Fibroblast of pulmonary artery (primary cell): Measurements from ENCODE around the gene CTNNA2.

Experiments
- DNase-seq: peaks from one replicate; pipeline ENCODE4 v3.0.0-alpha.2; 2010; ENCODE audit warnings: low read depth
- H3K4me3 ChIP-seq: replicated peaks from 2 replicates; pipeline ENCODE4 v1.5.1; 2011; ENCODE audit warnings: low read depth, mild to moderate bottlenecking, control low read depth, low read length, moderate library complexity
- CTCF ChIP-seq: IDR thresholded peaks from 2 replicates; pipeline ENCODE4 v1.5.1; 2011; ENCODE audit warnings: mild to moderate bottlenecking, control low read depth, low read length, inconsistent platforms; ENCODE audit errors: missing control alignments

CTNNA2 gene

DNA sequence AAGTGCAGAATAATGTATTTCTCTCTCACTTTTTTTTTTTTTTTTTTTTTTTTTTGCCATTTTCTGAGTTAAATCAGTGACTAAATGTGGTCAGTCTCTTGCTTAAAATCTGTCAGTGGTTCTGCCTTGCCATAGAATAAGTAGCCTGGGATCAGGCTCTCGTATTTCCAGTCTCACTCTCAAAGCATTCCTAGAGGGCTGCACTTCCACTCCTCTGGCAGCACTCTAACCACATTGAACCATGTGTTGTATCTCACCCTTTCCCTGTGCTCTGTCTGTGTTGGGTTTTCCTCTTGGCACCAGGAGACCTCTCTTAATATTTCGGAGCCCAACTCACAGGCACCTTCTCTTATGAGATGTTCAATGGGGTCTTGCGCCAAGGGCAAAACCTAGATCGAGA, 304.4 kb downstream of the CTNNA2 start:
- no peak overlapping the region for H3K4me3 ChIP-seq
- TF ChIP-seq CTCF = no peak
- DNase-seq = no peak

DNA sequence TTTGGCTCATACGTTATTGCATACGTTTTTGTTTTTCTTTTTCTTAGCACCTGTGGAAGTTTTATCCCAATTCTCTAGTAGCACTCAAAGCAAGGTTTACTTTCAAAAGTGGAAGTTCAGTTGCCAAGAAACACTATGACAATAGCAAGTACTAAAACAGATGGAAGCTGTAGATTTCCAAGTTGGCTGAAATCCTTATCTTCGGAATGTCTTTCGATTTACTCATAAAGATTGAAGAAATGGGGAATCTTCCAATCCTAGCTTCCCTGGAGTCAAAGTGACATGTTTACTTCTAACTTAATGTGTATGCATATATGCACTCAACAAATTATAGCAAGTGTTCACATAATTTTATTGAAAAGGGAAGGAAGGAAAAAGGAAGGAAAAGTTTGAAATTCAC, 307.4 kb downstream of the CTNNA2 start:
- no peak overlapping the region for H3K4me3 ChIP-seq
- no peak for DNase-seq

GRCh38 chr2:79822136-79822535, 309.3 kb downstream of the CTNNA2 start:
- DNase-seq = no peak
- no peak overlapping the region for H3K4me3 ChIP-seq
- TF ChIP-seq CTCF = no peak

More for the DNA sequence above, 307.4 kb downstream of the CTNNA2 start:
- no peak for TF ChIP-seq CTCF

DNA sequence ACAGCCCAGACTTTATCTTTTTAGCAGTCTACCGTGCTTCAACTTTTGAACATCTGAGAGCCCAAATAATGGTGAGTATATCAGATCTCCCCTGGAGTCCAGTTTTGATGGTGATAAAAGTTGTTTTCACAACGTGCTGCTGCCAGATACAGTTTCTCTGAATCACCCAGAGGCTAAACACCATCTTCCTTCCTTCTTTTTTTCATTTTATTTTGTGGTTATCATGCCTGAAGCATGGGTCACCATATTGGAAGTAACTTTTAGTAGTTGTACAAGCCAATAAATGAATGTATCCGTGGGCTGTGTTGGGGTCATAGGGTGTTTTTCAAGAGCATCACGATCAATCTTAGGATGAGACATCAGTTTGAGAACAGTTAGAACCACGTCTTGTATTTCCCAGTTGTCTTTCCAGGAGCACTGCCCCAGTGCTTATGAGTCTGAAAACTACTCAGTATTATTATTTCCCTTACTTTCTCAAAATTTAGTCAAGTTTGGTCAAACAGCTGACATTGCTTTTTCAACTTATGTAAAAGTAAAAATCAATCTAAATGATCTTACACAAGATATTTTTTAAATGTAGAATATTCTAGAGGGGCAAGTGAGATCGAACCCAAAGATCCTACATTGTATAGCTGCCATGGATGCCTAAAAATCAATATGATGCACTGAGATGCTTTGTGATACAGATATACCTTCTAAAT, 311.4 kb downstream of the CTNNA2 start:
- no peak for DNase-seq
- H3K4me3 ChIP-seq = no peak overlapping the region
- no peak for TF ChIP-seq CTCF

- DNase-seq = no peak
- no peak for TF ChIP-seq CTCF
- no peak overlapping the region for H3K4me3 ChIP-seq
Observed at GRCh38 chr2:79827881-79828280, 315.0 kb downstream of the CTNNA2 start.

DNA sequence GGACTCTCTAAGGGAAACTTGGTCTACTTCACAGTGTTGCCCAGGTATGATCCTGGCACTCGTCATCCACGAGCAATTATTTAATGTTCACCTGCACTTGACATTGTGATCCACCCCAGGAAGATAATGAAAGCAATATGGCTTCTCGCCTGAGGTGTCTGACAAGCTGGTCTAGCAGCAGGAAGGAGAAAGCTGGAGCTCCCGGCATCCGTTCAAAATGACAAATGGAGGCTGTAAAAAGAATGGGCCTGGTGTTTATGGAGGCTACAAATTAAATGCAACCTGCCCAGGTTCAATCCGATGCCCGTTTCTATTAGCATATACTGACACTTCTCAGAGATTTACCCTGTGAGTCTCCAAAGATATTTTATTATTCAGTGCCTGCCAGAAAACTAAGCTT, 317.6 kb downstream of the CTNNA2 start:
- no peak for TF ChIP-seq CTCF
- no peak for DNase-seq

GRCh38 chr2:79831961-79832360, 319.1 kb downstream of the CTNNA2 start:
- no peak overlapping the region for H3K4me3 ChIP-seq
- no peak for TF ChIP-seq CTCF
- no peak for DNase-seq

More for the DNA sequence above, 317.6 kb downstream of the CTNNA2 start:
- no peak overlapping the region for H3K4me3 ChIP-seq
